Esophagus squamous epithelium (tissue), 5 donors: ENCODE results near the gene MYH10. TPM values are rescaled to one million over a fixed set of nuclear protein-coding genes. Genes with fewer than 3 reads are reported as not detected.

Experiments
- DNase-seq: peaks from one replicate; lab custom pipeline; 2025; lab: John Stamatoyannopoulos, UW
- H3K27ac ChIP-seq, 4 donors: fragments of 200-600 bp; sonication (generic); one replicate each; pipeline ENCODE4 v1.5.1; 2016 to 2019; ENCODE audit warnings: mild to moderate bottlenecking in 1 of 4
- H3K27me3 ChIP-seq, 4 donors: fragments of 200-600 bp; sonication (generic); 1 replicate in 3 of 4; 2 replicates in 1 of 4; pipeline versions ENCODE4 v1.5.1 to v1.6.0; 2017 to 2021; ENCODE audit warnings: antibody characterized with exemption in 1 of 4
- H3K36me3 ChIP-seq, 3 donors: fragments of 200-600 bp; sonication (generic); one replicate each; pipeline ENCODE4 v1.5.1; 2016 to 2019
- H3K4me1 ChIP-seq, 3 donors: fragments of 200-600 bp; sonication (generic); one replicate each; pipeline ENCODE4 v1.5.1; 2017 to 2019
- H3K4me3 ChIP-seq, 4 donors: fragments of 200-600 bp; sonication (generic); 1 replicate in 3 of 4; 2 replicates in 1 of 4; pipeline ENCODE4 v1.5.1; 2016 to 2019; ENCODE audit warnings: mild to moderate bottlenecking in 2 of 4, moderate library complexity in 1 of 4
- H3K9me3 ChIP-seq, 3 donors: fragments of 200-600 bp; sonication (generic); one replicate each; pipeline ENCODE4 v1.5.1; 2016 to 2019
- CTCF ChIP-seq, 6 experiments: fragments of 450-650 bp in 4 of 6; fragments of 200-600 bp in 2 of 6; sonication (generic) in 2 of 6; IDR thresholded peaks; one replicate each; pipeline ENCODE4 v1.5.1; 2016 to 2019; ENCODE audit warnings: antibody characterized with exemption in 6 of 6, mild to moderate bottlenecking in 4 of 6, moderate library complexity in 4 of 6
- POLR2A ChIP-seq, 4 donors: fragments of 450-650 bp; IDR thresholded peaks; one replicate each; pipeline ENCODE4 v1.6.1; 2017; ENCODE audit warnings: antibody characterized with exemption in 4 of 4, mild to moderate bottlenecking in 4 of 4, moderate library complexity in 3 of 4
- WGBS, 2 donors: methylation state at CpG; one replicate each; pipeline ENCODE4 v1.1.5; 2018; 5-methylcytosine and 5-hydroxymethylcytosine counted together
- intact Hi-C: fragments of 100-400 bp; cut with DNase I; formaldehyde crosslinking; loops from one replicate; pipeline ENCODE4 v1.15.0; 2022
- total RNA-seq, 4 donors: library from RNA; depleted of rRNA; stranded (reverse); fragments of >200 nt; gene quantifications; one replicate each; pipeline ENCODE4 v1.1.0, GENCODE V29; 2016
- donor health status: DM: yes; HTN: yes; CAD: no.

Gene MYH10
- total RNA-seq, 4 donors from 2014 or later, result 5.8 to 25.6 (median 14.7) TPM

- intact Hi-C loops, result no loop called here
- H3K4me1 ChIP-seq, result peaks cover 3 to 16% (median 4%) of the 10 kb centered on the region in 3 donors
- no peak for DNase-seq
- no peak overlapping the region for H3K27ac ChIP-seq
- no peaks in the 10 kb centered on the region for H3K9me3 ChIP-seq
- H3K36me3 ChIP-seq, result no peaks in the 10 kb centered on the region
- no peak overlapping the region for H3K4me3 ChIP-seq
- 84 to 86% methylated on average over 2 of the region's 2 CpGs for WGBS, 2 donors
- H3K27me3 ChIP-seq, result no peaks in the 10 kb centered on the region
- TF ChIP-seq POLR2A (IDR thresholded peaks at IDR 0.05) (no peak), CTCF (IDR thresholded peaks at IDR 0.05) (no peak)
Measured at GRCh38 chr17:8583954-8584353, 46.6 kb downstream of the MYH10 start.

GRCh38 chr17:8580952-8581658 is 49.4 kb downstream of the MYH10 start:
- Histone ChIP-seq H3K36me3 (no peaks in the 10 kb centered on the region), H3K27ac (no peak overlapping the region), H3K4me3 (no peak overlapping the region), H3K27me3 (no peaks in the 10 kb centered on the region), H3K9me3 (no peaks in the 10 kb centered on the region), H3K4me1 (peaks cover 3 to 16% (median 4%) of the 10 kb centered on the region in 3 donors)
- DNase-seq, result no peak
- intact Hi-C loops, result no loop called here
- TF ChIP-seq CTCF (IDR thresholded peaks at IDR 0.05), result no peak
- TF ChIP-seq POLR2A (IDR thresholded peaks at IDR 0.05), result no peak
- 33 to 37% methylated on average over 5 of the region's 5 CpGs for WGBS, 2 donors

- peaks cover 3 to 16% (median 4%) of the 10 kb centered on the region in 3 donors for H3K4me1 ChIP-seq
- 46 to 82% methylated on average over 2 of the region's 2 CpGs for WGBS, 2 donors
- DNase-seq, result no peak
- no peak overlapping the region for H3K27ac ChIP-seq
- intact Hi-C loops, result no loop called here
- H3K36me3 ChIP-seq, result peaks cover 0 to 7% (median 0%) of the 10 kb centered on the region in 3 donors
- H3K4me3 ChIP-seq, result no peak overlapping the region
- TF ChIP-seq CTCF (IDR thresholded peaks at IDR 0.05), result no peak
- no peak for TF ChIP-seq POLR2A (IDR thresholded peaks at IDR 0.05)
- H3K9me3 ChIP-seq, result no peaks in the 10 kb centered on the region
- no peaks in the 10 kb centered on the region for H3K27me3 ChIP-seq
Measured at GRCh38 chr17:8577868-8578267, 52.7 kb downstream of the MYH10 start.

GRCh38 chr17:8576559-8577294 is 53.8 kb downstream of the MYH10 start:
- Histone ChIP-seq H3K4me1 (peaks cover 3 to 10% (median 3%) of the 10 kb centered on the region in 3 donors), H3K9me3 (no peaks in the 10 kb centered on the region), H3K4me3 (no peak overlapping the region), H3K27me3 (no peaks in the 10 kb centered on the region), H3K27ac (no peak overlapping the region), H3K36me3 (peaks cover 0 to 7% (median 0%) of the 10 kb centered on the region in 3 donors)
- TF ChIP-seq CTCF (IDR thresholded peaks at IDR 0.05) (no peak), POLR2A (IDR thresholded peaks at IDR 0.05) (no peak)
- intact Hi-C loops, result no loop called here
- WGBS, 2 donors, result 79 to 95% methylated on average over 3 of the region's 3 CpGs
- no peak for DNase-seq

GRCh38 chr17:8574687-8575086 is 55.8 kb downstream of the MYH10 start:
- no peak for DNase-seq

More at GRCh38 chr17:8574687-8575086, 55.8 kb downstream of the MYH10 start:
- Histone ChIP-seq H3K27ac (no peak overlapping the region), H3K9me3 (no peaks in the 10 kb centered on the region), H3K4me3 (no peak overlapping the region), H3K27me3 (no peaks in the 10 kb centered on the region), H3K36me3 (peaks cover 0 to 7% (median 0%) of the 10 kb centered on the region in 3 donors), H3K4me1 (no peaks in the 10 kb centered on the region)
- no peak for TF ChIP-seq CTCF (IDR thresholded peaks at IDR 0.05)
- no peak for TF ChIP-seq POLR2A (IDR thresholded peaks at IDR 0.05)
- intact Hi-C loops, result no loop called here
- WGBS, 2 donors, result 76 to 83% methylated on average over 9 of the region's 9 CpGs
